ENCODE results near the gene XRN1. TPM values are rescaled to one million over a fixed set of nuclear protein-coding genes. Genes with fewer than 3 reads are reported as not detected.
"Not testable (repeated sequence)": the region's sequence is repeated elsewhere in the genome, so short reads cannot be mapped to it uniquely, and the experiment has no call there.

The XRN1 gene
- total and polyA plus RNA-seq, 2 donors from 2014 or later = 2.8 to 45.6 TPM

GRCh38 chr3:142447301-142447851, 461 bp downstream of the XRN1 start:
- intact Hi-C loops (cut with DNase I) = no loop called here
- FAIRE-seq (no peak), DNase-seq (peak in 4 of 5 donors; percentile 60 to 79 (median 72))
- peaks cover 0 to 3% (median 0%) of the 10 kb centered on the region in 3 donors for H3K36me3 ChIP-seq (ENCODE audit: control insufficient read depth in 2 of 3, insufficient read depth in 3 of 3, low read length in 3 of 3)
- H3K4me1 ChIP-seq (ENCODE audit: control insufficient read depth in 2 of 3, insufficient read depth in 2 of 3, low read depth in 1 of 3, low read length in 3 of 3) = peaks cover 0 to 15% (median 3%) of the 10 kb centered on the region in 3 donors
- peak overlapping the region; percentile 84 to 98 (median 84) for H3K4me3 ChIP-seq (ENCODE audit: low read length in 3 of 3)
- no peaks in the 10 kb centered on the region for H3K27me3 ChIP-seq (ENCODE audit: control insufficient read depth, insufficient read depth, low read length)
- no peaks in the 10 kb centered on the region for H3K9me3 ChIP-seq (ENCODE audit: control insufficient read depth in 2 of 3, insufficient read depth in 1 of 3, low read length in 3 of 3)
- peak overlapping the region; percentile 95 to 96 for H3K27ac ChIP-seq (ENCODE audit: low read depth in 2 of 2, low read length in 2 of 2)
- TF ChIP-seq CTCF (IDR thresholded peaks at IDR 0.05; ENCODE audit: borderline replicate concordance, extremely low read depth, insufficient read depth) = no peak
- H3K9ac ChIP-seq (ENCODE audit: low read length in 3 of 3) = peak overlapping the region; percentile 81 to 100 (median 100)

DNA sequence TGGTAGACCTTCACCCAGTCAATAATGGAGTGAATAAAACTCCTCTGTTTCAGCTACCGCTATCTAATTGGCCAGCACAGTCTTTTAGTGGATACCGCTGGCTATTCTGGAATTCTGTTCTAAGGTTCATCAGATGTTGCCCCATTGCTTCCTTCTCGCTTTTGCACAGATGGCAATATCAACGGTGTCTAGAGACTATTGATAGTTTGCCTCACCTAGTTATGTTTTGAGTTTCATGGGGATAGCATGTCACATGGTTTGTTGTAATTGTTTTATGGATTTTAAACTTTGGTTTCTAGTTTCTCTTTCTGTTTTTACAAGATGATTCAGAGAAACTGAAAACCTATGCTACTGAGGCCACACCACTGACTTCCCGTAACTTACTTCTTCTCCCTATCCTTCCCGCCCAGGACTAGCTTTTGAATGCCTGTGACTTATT, 2.0 kb downstream of the XRN1 start:
- Histone ChIP-seq H3K4me1 (ENCODE audit: control insufficient read depth in 2 of 3, insufficient read depth in 2 of 3, low read depth in 1 of 3, low read length in 3 of 3) (peaks cover 0 to 15% (median 3%) of the 10 kb centered on the region in 3 donors), H3K4me3 (ENCODE audit: low read length in 3 of 3) (peak overlapping the region in 2 of 3 donors; percentile 84 to 98), H3K27ac (ENCODE audit: low read depth in 2 of 2, low read length in 2 of 2) (no peak overlapping the region), H3K9me3 (ENCODE audit: control insufficient read depth in 2 of 3, insufficient read depth in 1 of 3, low read length in 3 of 3) (no peaks in the 10 kb centered on the region), H3K27me3 (ENCODE audit: control insufficient read depth, insufficient read depth, low read length) (no peaks in the 10 kb centered on the region), H3K36me3 (ENCODE audit: control insufficient read depth in 2 of 3, insufficient read depth in 3 of 3, low read length in 3 of 3) (peaks cover 0 to under 1% (median 0%) of the 10 kb centered on the region in 3 donors), H3K9ac (ENCODE audit: low read length in 3 of 3) (no peak overlapping the region)
- TF ChIP-seq CTCF (IDR thresholded peaks at IDR 0.05; ENCODE audit: borderline replicate concordance, extremely low read depth, insufficient read depth) = no peak
- no peak for FAIRE-seq
- DNase-seq = peak in 1 of 5 donors; percentile 12
- intact Hi-C loops (cut with DNase I) = no loop called here

DNA sequence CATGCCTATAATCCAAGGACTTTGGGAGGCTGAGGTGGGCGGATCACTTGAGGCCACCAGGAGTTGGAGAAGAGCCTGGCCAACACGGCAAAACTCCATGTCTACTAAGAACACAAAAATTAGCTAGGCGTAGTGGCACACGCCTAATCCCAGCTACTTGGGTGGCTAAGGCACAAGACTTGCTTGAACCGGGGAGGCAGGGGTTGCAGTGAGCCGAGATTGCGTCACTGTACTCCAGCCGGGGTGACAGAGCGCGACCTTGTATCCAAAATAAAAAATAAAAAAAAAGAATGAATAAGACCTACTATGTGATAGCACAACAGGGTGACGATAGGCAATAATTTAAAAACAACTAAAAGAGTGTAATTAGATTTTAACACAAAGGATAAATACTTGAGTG, 3.5 kb downstream of the XRN1 start:
- H3K4me3 ChIP-seq (ENCODE audit: low read length in 3 of 3) = no peak overlapping the region
- no peaks in the 10 kb centered on the region for H3K9me3 ChIP-seq (ENCODE audit: control insufficient read depth in 2 of 3, insufficient read depth in 1 of 3, low read length in 3 of 3)
- no peak for FAIRE-seq
- H3K9ac ChIP-seq (ENCODE audit: low read length in 3 of 3) = no peak overlapping the region
- no peak for DNase-seq
- no peaks in the 10 kb centered on the region for H3K36me3 ChIP-seq (ENCODE audit: control insufficient read depth in 2 of 3, insufficient read depth in 3 of 3, low read length in 3 of 3)
- no peaks in the 10 kb centered on the region for H3K27me3 ChIP-seq (ENCODE audit: control insufficient read depth, insufficient read depth, low read length)
- H3K27ac ChIP-seq (ENCODE audit: low read depth in 2 of 2, low read length in 2 of 2) = no peak overlapping the region
- intact Hi-C loops (cut with DNase I) = no loop called here
- peaks cover 0 to 15% (median 5%) of the 10 kb centered on the region in 3 donors for H3K4me1 ChIP-seq (ENCODE audit: control insufficient read depth in 2 of 3, insufficient read depth in 2 of 3, low read depth in 1 of 3, low read length in 3 of 3)
- TF ChIP-seq CTCF (IDR thresholded peaks at IDR 0.05; ENCODE audit: borderline replicate concordance, extremely low read depth, insufficient read depth) = no peak

GRCh38 chr3:142443060-142443459, 4.8 kb downstream of the XRN1 start:
- FAIRE-seq; H3K27me3 ChIP-seq (ENCODE audit: control insufficient read depth, insufficient read depth, low read length); H3K9me3 ChIP-seq (ENCODE audit: control insufficient read depth in 2 of 3, insufficient read depth in 1 of 3, low read length in 3 of 3); H3K9ac ChIP-seq (ENCODE audit: low read length in 3 of 3); DNase-seq; H3K36me3 ChIP-seq (ENCODE audit: control insufficient read depth in 2 of 3, insufficient read depth in 3 of 3, low read length in 3 of 3); H3K4me3 ChIP-seq (ENCODE audit: low read length in 3 of 3); intact Hi-C loops (cut with DNase I); H3K27ac ChIP-seq (ENCODE audit: low read depth in 2 of 2, low read length in 2 of 2): not testable (repeated sequence)
- peaks cover 0 to 15% (median 5%) of the 10 kb centered on the region in 3 donors for H3K4me1 ChIP-seq (ENCODE audit: control insufficient read depth in 2 of 3, insufficient read depth in 2 of 3, low read depth in 1 of 3, low read length in 3 of 3)

DNA sequence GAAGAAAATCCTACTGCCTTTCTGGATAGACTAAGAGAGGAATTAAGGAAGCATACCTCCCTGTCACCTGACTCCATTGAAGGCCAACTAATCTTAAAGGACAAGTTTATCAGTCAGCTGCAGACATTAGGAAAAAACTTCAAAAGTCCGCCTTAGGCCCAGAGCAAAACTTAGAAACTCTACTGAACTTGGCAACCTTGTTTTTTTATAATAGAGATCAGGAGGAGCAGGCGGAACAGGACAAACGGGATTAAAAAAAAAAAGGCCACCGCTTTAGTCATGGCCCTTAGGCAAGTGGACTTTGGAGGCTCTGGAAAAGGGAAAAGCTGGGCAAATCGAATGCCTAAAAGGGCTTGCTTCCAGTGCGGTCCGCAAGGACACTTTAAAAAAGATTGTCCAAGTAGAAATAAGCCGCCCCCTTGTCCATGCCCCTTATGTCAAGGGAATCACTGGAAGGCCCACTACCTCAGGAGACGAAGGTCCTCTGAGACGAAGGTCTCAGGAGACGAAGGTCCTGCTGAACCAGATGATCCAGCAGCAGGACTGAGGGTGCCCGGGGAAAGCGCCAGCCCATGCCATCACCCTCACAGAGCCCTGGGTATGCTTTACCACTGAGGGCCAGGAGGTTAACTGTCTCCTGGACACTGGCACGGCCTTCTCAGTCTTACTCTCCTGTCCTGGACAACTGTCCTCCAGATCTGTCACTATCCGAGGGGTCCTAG, 8.2 kb downstream of the XRN1 start:
- DNase-seq; FAIRE-seq; H3K36me3 ChIP-seq (ENCODE audit: control insufficient read depth in 2 of 3, insufficient read depth in 3 of 3, low read length in 3 of 3); H3K9ac ChIP-seq (ENCODE audit: low read length in 3 of 3); H3K27me3 ChIP-seq (ENCODE audit: control insufficient read depth, insufficient read depth, low read length); H3K27ac ChIP-seq (ENCODE audit: low read depth in 2 of 2, low read length in 2 of 2); intact Hi-C loops (cut with DNase I); H3K9me3 ChIP-seq (ENCODE audit: control insufficient read depth in 2 of 3, insufficient read depth in 1 of 3, low read length in 3 of 3); H3K4me1 ChIP-seq (ENCODE audit: control insufficient read depth in 2 of 3, insufficient read depth in 2 of 3, low read depth in 1 of 3, low read length in 3 of 3); H3K4me3 ChIP-seq (ENCODE audit: low read length in 3 of 3): not testable (repeated sequence)

DNA sequence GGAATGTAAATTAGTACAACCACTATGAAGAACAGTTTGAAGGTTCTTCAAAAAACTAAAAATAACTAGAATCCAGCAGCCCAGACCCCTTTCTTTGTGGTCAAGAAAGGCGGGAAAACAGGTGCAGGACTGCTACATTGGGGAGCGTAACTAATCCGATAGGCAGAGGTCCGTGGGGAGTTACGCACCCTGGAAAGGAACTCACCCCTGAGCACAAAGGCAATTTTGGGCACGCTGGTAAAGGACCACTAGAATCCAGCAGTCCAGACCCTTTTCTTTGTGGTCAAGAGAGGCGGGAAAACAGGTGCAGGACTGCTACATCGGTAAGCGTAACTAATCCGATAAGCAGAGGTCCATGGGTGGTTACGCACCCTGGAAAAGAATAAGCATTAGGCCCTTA, 9.7 kb downstream of the XRN1 start:
- H3K27ac ChIP-seq (ENCODE audit: low read depth in 2 of 2, low read length in 2 of 2); FAIRE-seq; H3K27me3 ChIP-seq (ENCODE audit: control insufficient read depth, insufficient read depth, low read length); H3K36me3 ChIP-seq (ENCODE audit: control insufficient read depth in 2 of 3, insufficient read depth in 3 of 3, low read length in 3 of 3); intact Hi-C loops (cut with DNase I); H3K4me1 ChIP-seq (ENCODE audit: control insufficient read depth in 2 of 3, insufficient read depth in 2 of 3, low read depth in 1 of 3, low read length in 3 of 3); H3K9me3 ChIP-seq (ENCODE audit: control insufficient read depth in 2 of 3, insufficient read depth in 1 of 3, low read length in 3 of 3); H3K9ac ChIP-seq (ENCODE audit: low read length in 3 of 3); H3K4me3 ChIP-seq (ENCODE audit: low read length in 3 of 3); DNase-seq: not testable (repeated sequence)
